ENCODE results near the gene TCTN1.

- TF ChIP-seq POLR2A (IDR thresholded peaks at IDR 0.05; ENCODE audit: low read depth, low read length) (0 out of 2 replicates have a peak, but pooled peaks have one; percentile 9), POLR2AphosphoS5 (IDR thresholded peaks at IDR 0.05; ENCODE audit: low read depth, low read length) (no peak), TAF1 (IDR thresholded peaks at IDR 0.05; ENCODE audit: low read depth, low read length) (no peak), SPI1 (IDR thresholded peaks at IDR 0.05; ENCODE audit: low read depth, low read length) (peak; percentile 23; the same call in 1 of the 2 replicates), PAX5 (IDR thresholded peaks at IDR 0.05; ENCODE audit: insufficient read depth, low read length, severe bottlenecking) (no peak)
Measured at GRCh38 chr12:110619534-110619953, 5.6 kb downstream of the TCTN1 start.

All from GM12891 (cell line).